Breast epithelium (tissue), 3 donors: Measurements from ENCODE around the gene S100A4.

Source experiments
- POLR2AphosphoS5 ChIP-seq, 3 donors: sonication (generic); formaldehyde crosslinking; IDR thresholded peaks; one replicate each; pipeline ENCODE4 v1.6.1; 2017; ENCODE audit warnings: antibody characterized with exemption in 3 of 3
- TF ChIP-seq, protein P1 (sequence below), 3 donors: fragments of 450-650 bp; IDR thresholded peaks; one replicate each; pipeline ENCODE4 v1.5.1; 2016 to 2017; ENCODE audit warnings: antibody characterized with exemption in 3 of 3, mild to moderate bottlenecking in 3 of 3, moderate library complexity in 3 of 3

- TF ChIP-seq POLR2AphosphoS5 (IDR thresholded peaks at IDR 0.05): no peak
- TF ChIP-seq, protein P1, sequence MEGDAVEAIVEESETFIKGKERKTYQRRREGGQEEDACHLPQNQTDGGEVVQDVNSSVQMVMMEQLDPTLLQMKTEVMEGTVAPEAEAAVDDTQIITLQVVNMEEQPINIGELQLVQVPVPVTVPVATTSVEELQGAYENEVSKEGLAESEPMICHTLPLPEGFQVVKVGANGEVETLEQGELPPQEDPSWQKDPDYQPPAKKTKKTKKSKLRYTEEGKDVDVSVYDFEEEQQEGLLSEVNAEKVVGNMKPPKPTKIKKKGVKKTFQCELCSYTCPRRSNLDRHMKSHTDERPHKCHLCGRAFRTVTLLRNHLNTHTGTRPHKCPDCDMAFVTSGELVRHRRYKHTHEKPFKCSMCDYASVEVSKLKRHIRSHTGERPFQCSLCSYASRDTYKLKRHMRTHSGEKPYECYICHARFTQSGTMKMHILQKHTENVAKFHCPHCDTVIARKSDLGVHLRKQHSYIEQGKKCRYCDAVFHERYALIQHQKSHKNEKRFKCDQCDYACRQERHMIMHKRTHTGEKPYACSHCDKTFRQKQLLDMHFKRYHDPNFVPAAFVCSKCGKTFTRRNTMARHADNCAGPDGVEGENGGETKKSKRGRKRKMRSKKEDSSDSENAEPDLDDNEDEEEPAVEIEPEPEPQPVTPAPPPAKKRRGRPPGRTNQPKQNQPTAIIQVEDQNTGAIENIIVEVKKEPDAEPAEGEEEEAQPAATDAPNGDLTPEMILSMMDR (IDR thresholded peaks at IDR 0.05): no peak
Measured at GRCh38 chr1:153585006-153585405, 39.4 kb upstream of the S100A4 start.
